Measurements from ENCODE around the gene C5orf46.

C5orf46 gene

DNA sequence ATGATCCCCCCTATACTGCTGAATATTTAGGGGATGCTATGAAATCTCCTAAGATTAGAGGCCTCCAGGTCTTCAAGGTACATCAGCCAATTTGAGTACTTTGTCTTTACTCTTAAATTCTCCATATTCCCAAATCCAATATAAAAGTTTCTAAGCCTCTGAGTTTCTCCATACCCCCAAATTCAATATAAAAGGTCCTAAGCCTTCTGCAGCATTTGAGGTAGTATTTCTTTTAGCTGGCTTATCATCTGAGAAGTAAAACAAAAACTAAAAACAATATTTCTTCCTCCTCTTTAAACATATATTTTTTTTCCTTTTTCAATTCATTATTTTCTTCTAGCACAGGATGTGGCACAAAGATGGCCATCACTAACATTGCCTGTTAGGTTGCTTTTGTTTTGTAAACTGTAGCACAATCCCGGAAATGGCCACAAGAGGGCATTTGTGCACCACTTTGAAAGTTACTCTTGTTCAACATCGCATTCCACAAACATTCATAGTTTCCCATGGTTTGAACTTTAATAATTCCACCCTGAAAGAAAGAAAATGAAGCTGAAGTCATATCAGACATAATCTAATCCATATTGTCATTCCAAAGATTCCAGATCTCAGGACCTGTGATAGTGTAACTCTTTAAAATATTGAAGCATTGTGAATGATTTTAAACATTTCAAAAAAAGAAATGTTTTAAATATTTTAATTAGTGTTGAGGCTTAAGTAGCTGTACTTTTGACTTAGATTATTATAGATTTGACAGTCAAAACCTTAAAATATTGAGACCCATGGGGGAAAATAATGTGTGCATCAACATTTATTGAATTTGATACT is 48.8 kb downstream of the C5orf46 start:
- no peak for DNase-seq

GRCh38 chr5:147856801-147857200 is 49.5 kb downstream of the C5orf46 start:
- DNase-seq: no peak

- DNase-seq: no peak
Measured at GRCh38 chr5:147855774-147856069, 50.6 kb downstream of the C5orf46 start.

GRCh38 chr5:147854894-147855773 is 51.2 kb downstream of the C5orf46 start:
- DNase-seq: no peak

DNA sequence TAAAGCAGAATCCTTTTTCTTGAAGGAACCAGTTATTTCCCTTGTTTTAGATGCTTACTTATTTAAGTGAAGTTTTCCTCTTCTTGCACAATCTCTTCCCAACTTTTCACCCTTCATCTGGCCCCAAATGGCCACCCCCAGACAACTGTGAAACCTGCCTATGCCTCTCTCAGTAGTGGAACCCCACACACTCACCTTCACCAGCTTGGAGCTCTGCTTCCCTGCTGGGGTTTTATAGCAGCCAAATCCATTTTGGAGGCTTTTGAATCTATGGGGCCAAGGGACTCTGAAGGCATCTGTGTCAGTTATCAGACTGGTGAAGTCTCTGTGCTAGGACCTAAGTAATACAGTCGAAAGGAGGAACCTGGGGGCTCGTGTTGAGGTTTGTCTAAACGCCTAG is 52.0 kb downstream of the C5orf46 start:
- DNase-seq: no peak

DNA sequence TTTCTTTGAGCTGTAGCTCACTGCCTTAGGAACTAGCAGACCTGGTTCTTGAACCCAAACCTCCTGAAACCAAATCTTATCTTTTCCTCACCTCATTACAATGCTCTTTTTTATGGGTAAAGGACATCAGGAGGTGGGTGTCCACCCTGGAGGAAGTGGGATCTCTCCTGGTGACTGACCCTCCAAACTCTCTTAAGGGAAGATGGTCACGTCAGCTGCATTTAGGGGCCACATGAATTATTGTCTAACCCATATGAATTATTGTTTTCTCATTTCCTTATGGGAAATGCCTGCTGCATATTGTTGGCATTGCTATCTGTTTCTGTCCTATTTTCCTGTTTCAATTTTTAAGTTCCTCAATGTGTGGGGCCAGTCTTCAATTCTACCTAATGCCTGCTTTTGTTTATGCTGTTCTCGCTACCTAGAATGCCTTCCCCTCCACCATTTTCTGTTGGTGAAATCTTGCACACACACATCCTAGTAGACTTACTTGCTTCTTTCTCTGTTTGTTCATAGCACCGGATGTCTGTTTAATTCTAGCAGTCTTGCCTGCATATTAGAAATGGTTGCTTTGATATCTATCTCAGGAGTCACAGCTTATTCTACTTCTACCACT is 52.9 kb downstream of the C5orf46 start:
- DNase-seq: no peak

- no peak for DNase-seq
Measured at GRCh38 chr5:147852365-147852764, 54.0 kb downstream of the C5orf46 start.

DNA sequence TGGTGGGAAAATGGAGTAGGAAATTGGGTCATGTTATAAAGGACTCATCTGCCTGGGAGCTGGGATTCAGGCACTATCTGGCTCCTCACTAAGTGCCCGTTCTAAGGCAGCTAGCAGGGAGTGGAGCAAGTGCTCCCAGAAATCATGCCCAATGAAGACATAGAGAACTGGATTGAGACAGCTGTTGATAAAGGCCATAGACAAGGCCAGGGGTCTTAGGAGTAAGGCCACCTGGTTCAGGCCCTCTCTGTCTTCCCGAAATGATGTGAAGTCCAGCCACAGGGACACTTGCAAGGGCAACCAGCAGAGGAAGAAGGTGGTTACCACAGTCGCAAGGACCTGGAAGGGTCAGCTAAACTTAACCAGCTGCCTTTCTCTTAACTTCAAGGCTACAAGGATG is 54.8 kb downstream of the C5orf46 start:
- no peak for DNase-seq

GRCh38 chr5:147849226-147849625 is 57.1 kb downstream of the C5orf46 start:
- DNase-seq: no peak

GRCh38 chr5:147845618-147846017 is 60.7 kb downstream of the C5orf46 start:
- DNase-seq: no peak

DNA sequence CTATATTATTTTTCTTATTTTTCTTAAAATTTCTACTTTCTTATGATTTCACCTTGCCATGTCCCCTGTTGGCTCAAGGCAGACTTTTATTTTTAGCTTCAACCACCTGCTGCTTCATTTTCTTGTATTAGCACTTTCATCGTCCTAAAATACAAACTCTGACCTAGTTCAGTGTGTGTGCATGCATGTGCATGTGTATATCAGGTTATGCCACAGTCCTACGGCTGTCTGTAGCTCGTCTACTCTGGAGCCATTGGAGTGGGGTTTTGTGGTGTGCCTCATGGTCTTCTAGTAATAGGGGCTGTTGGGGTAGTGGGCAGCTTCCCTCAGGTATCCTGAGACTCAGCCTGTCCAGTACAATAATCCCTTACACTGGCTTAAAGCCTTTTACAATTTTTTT is 61.5 kb downstream of the C5orf46 start:
- DNase-seq: no peak

- no peak for DNase-seq
Measured at GRCh38 chr5:147842869-147843268, 63.5 kb downstream of the C5orf46 start.
